H9 (cell line): ENCODE measurements around the gene NEK5. TPM values are rescaled to one million over a fixed set of nuclear protein-coding genes. Genes with fewer than 3 reads are reported as not detected.

Source experiments
- DNase-seq: peaks from one replicate; pipeline ENCODE4 v3.0.0-alpha.2; 2017
- H2AFZ ChIP-seq: one replicate; pipeline ENCODE4 v1.6.1; 2013; ENCODE audit warnings: mild to moderate bottlenecking, low read length, control low read depth, moderate library complexity
- H2AK5ac ChIP-seq: 2 replicates; pipeline ENCODE4 v1.6.1; 2013; ENCODE audit warnings: low read length, control low read depth, mixed read lengths; ENCODE audit not compliant: insufficient read length
- H2BK120ac ChIP-seq: one replicate; pipeline ENCODE4 v1.6.1; 2013; ENCODE audit warnings: low read depth, mild to moderate bottlenecking, low read length, control low read depth, inconsistent platforms; ENCODE audit not compliant: poor library complexity, severe bottlenecking
- H2BK12ac ChIP-seq: 2 replicates; pipeline ENCODE4 v1.6.1; 2013; ENCODE audit warnings: low read length, control low read depth, mixed read lengths, low read depth; ENCODE audit not compliant: insufficient read length
- H2BK15ac ChIP-seq: 2 replicates; pipeline ENCODE4 v1.6.1; 2013; ENCODE audit warnings: low read depth, low read length, control low read depth
- H2BK20ac ChIP-seq: one replicate; pipeline ENCODE4 v1.6.1; 2013; ENCODE audit warnings: low read depth, mild to moderate bottlenecking, low read length, control low read depth, inconsistent platforms; ENCODE audit not compliant: poor library complexity, severe bottlenecking
- H2BK5ac ChIP-seq: 2 replicates; pipeline ENCODE4 v1.6.1; 2013; ENCODE audit warnings: low read length, control low read depth, mixed read lengths; ENCODE audit not compliant: insufficient read length
- H3K14ac ChIP-seq: 2 replicates; pipeline ENCODE4 v1.6.1; 2013; ENCODE audit warnings: low read length, control low read depth; ENCODE audit not compliant: insufficient read depth
- H3K18ac ChIP-seq: 2 replicates; pipeline ENCODE4 v1.6.1; 2013; ENCODE audit warnings: low read depth, mild to moderate bottlenecking, mixed read lengths, low read length, control low read depth; ENCODE audit not compliant: insufficient read length
- H3K23ac ChIP-seq: 2 replicates; pipeline ENCODE4 v1.6.1; 2013; ENCODE audit warnings: low read length, control low read depth, mixed read lengths, low read depth; ENCODE audit not compliant: insufficient read length
- H3K23me2 ChIP-seq: 2 replicates; pipeline ENCODE4 v1.6.1; 2013; ENCODE audit warnings: low read depth, mild to moderate bottlenecking, mixed read lengths, low read length, control low read depth; ENCODE audit not compliant: insufficient read length, poor library complexity, severe bottlenecking
- H3K27ac ChIP-seq: 2 replicates; pipeline ENCODE4 v1.5.1; 2013; ENCODE audit warnings: low read length, control low read depth, mixed read lengths, low read depth; ENCODE audit not compliant: insufficient read length
- H3K27me3 ChIP-seq: 2 replicates; pipeline ENCODE4 v1.6.1; 2013; ENCODE audit warnings: low read length, control low read depth, inconsistent platforms; ENCODE audit not compliant: insufficient read depth
- H3K4ac ChIP-seq: 2 replicates; pipeline ENCODE4 v1.6.1; 2013; ENCODE audit warnings: low read depth, mild to moderate bottlenecking, control low read depth, inconsistent platforms, low read length, moderate library complexity
- H3K4me1 ChIP-seq: 2 replicates; pipeline ENCODE4 v1.6.1; 2013; ENCODE audit warnings: low read length, control low read depth, inconsistent platforms; ENCODE audit not compliant: insufficient read depth
- H3K4me2 ChIP-seq: 2 replicates; pipeline ENCODE4 v1.6.1; 2013; ENCODE audit warnings: low read length, control low read depth, mixed read lengths; ENCODE audit not compliant: insufficient read length, insufficient read depth
- H3K56ac ChIP-seq: 2 replicates; pipeline ENCODE4 v1.6.1; 2013; ENCODE audit warnings: low read depth, mild to moderate bottlenecking, mixed read lengths, low read length, control low read depth; ENCODE audit not compliant: insufficient read length
- H3K79me1 ChIP-seq: 2 replicates; pipeline ENCODE4 v1.6.1; 2013; ENCODE audit warnings: low read depth, mild to moderate bottlenecking, moderate library complexity, low read length, control low read depth, inconsistent platforms; ENCODE audit not compliant: insufficient read depth, poor library complexity, severe bottlenecking
- H3K79me2 ChIP-seq: 2 replicates; pipeline ENCODE4 v1.6.1; 2013; ENCODE audit warnings: low read length, control low read depth, inconsistent platforms; ENCODE audit not compliant: insufficient read depth
- H3K9ac ChIP-seq: 2 replicates; pipeline ENCODE4 v1.6.1; 2013; ENCODE audit warnings: low read length, control low read depth, mixed read lengths; ENCODE audit not compliant: insufficient read length; ENCODE audit errors: extremely low read depth
- H3K9me3 ChIP-seq: one replicate; pipeline ENCODE4 v1.6.1; 2013; ENCODE audit warnings: low read depth, low read length, inconsistent platforms; ENCODE audit not compliant: control insufficient read depth
- H3T11ph ChIP-seq: one replicate; pipeline ENCODE4 v1.6.1; 2013; ENCODE audit warnings: mild to moderate bottlenecking, low read length, control low read depth, inconsistent platforms
- H4K20me1 ChIP-seq: one replicate; pipeline ENCODE4 v1.6.1; 2013; ENCODE audit not compliant: control insufficient read depth, insufficient read length, insufficient read depth
- H4K5ac ChIP-seq: 2 replicates; pipeline ENCODE4 v1.6.1; 2013; ENCODE audit warnings: low read depth, mild to moderate bottlenecking, mixed read lengths, low read length, control low read depth; ENCODE audit not compliant: insufficient read length
- H4K8ac ChIP-seq: replicated peaks from 2 replicates; pipeline ENCODE4 v1.6.1; 2013; ENCODE audit warnings: low read length, control low read depth, mixed read lengths, low read depth; ENCODE audit not compliant: insufficient read length
- H4K91ac ChIP-seq: 2 replicates; pipeline ENCODE4 v1.6.1; 2013; ENCODE audit warnings: low read depth, mild to moderate bottlenecking, moderate library complexity, mixed read lengths, low read length, control low read depth; ENCODE audit not compliant: insufficient read length
- H3K27ac Mint-ChIP-seq, 3 experiments: 2 replicates in 2 of 3; 3 replicates in 1 of 3; pipeline ENCODE4 v1.8.0; 2020 to 2021; ENCODE audit warnings: mixed read lengths in 3 of 3, mild to moderate bottlenecking in 1 of 3, moderate library complexity in 1 of 3
- H3K27me3 Mint-ChIP-seq: 2 replicates; pipeline ENCODE4 v1.8.0; 2021; ENCODE audit warnings: low read depth, mild to moderate bottlenecking, moderate library complexity, mixed read lengths
- H3K36me3 Mint-ChIP-seq, 3 experiments: 2 replicates in 2 of 3; 3 replicates in 1 of 3; pipeline ENCODE4 v1.8.0; 2020 to 2021; ENCODE audit warnings: low read depth in 3 of 3, mixed read lengths in 3 of 3; ENCODE audit not compliant: insufficient read depth in 1 of 3
- H3K4me1 Mint-ChIP-seq, 2 experiments: 2 replicates each; pipeline ENCODE4 v1.8.0; 2020; ENCODE audit warnings: mixed read lengths in 2 of 2
- H3K4me3 Mint-ChIP-seq, 2 experiments: 2 replicates in 1 of 2; 3 replicates in 1 of 2; pipeline ENCODE4 v1.8.0; 2020 to 2021; ENCODE audit warnings: mild to moderate bottlenecking in 2 of 2, mixed read lengths in 2 of 2, moderate library complexity in 1 of 2
- H3K9me3 Mint-ChIP-seq, 2 experiments: 2 replicates in 1 of 2; 3 replicates in 1 of 2; pipeline ENCODE4 v1.8.0; 2020; ENCODE audit warnings: mild to moderate bottlenecking in 2 of 2, mixed read lengths in 2 of 2, moderate library complexity in 1 of 2
- WGBS: extraction: QIAGEN DNeasy Blood & Tissue Kit; methylation state at CpG from one replicate; pipeline ENCODE4 v1.1.7; 2013; ENCODE audit warnings: missing lambda C conversion rate, low lambda C conversion rate, mixed read lengths; ENCODE audit not compliant: insufficient read length; ENCODE audit errors: extremely low coverage; 5-methylcytosine and 5-hydroxymethylcytosine counted together
- total RNA-seq: library from RNA; stranded (reverse); gene quantifications from 2 replicates; pipeline ENCODE4 v1.2.1, GENCODE V29; 2021
- TF ChIP-seq, protein P1 (sequence below): fragments of 200-600 bp; sonication (generic); conservative IDR thresholded peaks from 3 replicates; pipeline ENCODE4 v1.8.0; 2021; ENCODE audit warnings: antibody characterized with exemption, mild to moderate bottlenecking

The NEK5 gene
- total RNA-seq, 1 experiment from 2014 or later = 0.26 TPM

DNA sequence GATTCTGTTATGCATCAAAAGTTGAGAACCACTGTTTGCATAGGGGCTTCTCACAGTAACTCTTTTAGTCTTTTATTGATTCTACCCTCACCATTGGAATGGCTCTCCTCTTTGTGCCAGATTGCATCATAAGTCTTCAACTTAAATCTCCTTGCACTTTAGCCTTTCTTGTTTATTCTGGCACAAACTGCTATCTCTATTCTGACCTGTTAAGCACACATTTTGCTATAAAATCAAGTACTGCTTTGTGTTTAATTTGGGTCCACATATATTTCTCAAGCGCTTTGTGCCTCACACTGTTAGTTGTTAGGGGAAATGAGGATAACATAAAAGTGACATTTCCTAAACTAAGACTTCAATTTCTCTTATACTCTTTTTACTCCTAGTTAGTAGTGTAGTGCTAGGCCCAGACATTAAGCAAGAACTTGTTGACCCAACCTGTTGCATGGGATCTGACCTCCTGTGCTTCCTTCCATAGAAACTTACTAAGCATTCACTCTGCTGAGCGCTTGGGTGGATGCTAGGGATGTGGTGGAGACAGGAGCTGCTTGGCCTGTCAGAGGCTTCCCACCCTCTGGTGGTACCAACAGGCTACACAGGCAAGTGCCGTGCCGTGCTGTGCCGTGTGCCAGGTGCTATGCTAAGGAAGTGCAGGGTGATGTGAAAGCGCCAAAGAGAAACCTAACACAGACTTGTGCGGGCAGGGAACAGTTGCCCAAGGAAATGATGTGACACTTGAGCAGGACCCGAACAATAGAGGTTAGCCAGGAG, 103.2 kb downstream of the NEK5 start:
- no peak overlapping the region for H2BK15ac ChIP-seq
- H3K79me1 ChIP-seq = peaks cover 2% of the 10 kb centered on the region
- H2AFZ ChIP-seq = no peak overlapping the region
- no peak overlapping the region for H3K18ac ChIP-seq
- no peak overlapping the region for H2AK5ac ChIP-seq
- H4K8ac ChIP-seq = no peak overlapping the region
- WGBS = no CpG with 5 or more reads among the region's 8 CpGs
- Mint-ChIP-seq H3K4me3 (no peak overlapping the region), H3K27ac (no peak overlapping the region), H3K9me3 (peaks cover 2 to 26% of the 10 kb centered on the region in 2 experiments; a peak in 3 of 5 replicates), H3K36me3 (peaks cover 37 to 93% (median 81%) of the 10 kb centered on the region in 3 experiments), H3K27me3 (no peaks in the 10 kb centered on the region), H3K4me1 (no peaks in the 10 kb centered on the region)
- H2BK5ac ChIP-seq = no peak overlapping the region
- no peak overlapping the region for H3K23ac ChIP-seq
- H3K4me1 ChIP-seq = no peaks in the 10 kb centered on the region
- no peak overlapping the region for H4K91ac ChIP-seq
- H3K27ac ChIP-seq = no peak overlapping the region
- H3K9me3 ChIP-seq = no peaks in the 10 kb centered on the region
- H3K4ac ChIP-seq = no peak overlapping the region
- no peak overlapping the region for H3K4me2 ChIP-seq
- H3K14ac ChIP-seq = no peak overlapping the region
- H2BK12ac ChIP-seq = no peak overlapping the region
- H3K56ac ChIP-seq = no peak overlapping the region
- H2BK20ac ChIP-seq = no peak overlapping the region
- H3T11ph ChIP-seq = no peak overlapping the region
- DNase-seq = peak; percentile 31
- no peak overlapping the region for H3K9ac ChIP-seq
- H2BK120ac ChIP-seq = no peak overlapping the region
- no peaks in the 10 kb centered on the region for H3K79me2 ChIP-seq
- TF ChIP-seq, protein P1, sequence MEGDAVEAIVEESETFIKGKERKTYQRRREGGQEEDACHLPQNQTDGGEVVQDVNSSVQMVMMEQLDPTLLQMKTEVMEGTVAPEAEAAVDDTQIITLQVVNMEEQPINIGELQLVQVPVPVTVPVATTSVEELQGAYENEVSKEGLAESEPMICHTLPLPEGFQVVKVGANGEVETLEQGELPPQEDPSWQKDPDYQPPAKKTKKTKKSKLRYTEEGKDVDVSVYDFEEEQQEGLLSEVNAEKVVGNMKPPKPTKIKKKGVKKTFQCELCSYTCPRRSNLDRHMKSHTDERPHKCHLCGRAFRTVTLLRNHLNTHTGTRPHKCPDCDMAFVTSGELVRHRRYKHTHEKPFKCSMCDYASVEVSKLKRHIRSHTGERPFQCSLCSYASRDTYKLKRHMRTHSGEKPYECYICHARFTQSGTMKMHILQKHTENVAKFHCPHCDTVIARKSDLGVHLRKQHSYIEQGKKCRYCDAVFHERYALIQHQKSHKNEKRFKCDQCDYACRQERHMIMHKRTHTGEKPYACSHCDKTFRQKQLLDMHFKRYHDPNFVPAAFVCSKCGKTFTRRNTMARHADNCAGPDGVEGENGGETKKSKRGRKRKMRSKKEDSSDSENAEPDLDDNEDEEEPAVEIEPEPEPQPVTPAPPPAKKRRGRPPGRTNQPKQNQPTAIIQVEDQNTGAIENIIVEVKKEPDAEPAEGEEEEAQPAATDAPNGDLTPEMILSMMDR = no peak
- no peak overlapping the region for H4K5ac ChIP-seq
- peaks cover 4% of the 10 kb centered on the region for H4K20me1 ChIP-seq
- no peaks in the 10 kb centered on the region for H3K27me3 ChIP-seq
- H3K23me2 ChIP-seq = no peaks in the 10 kb centered on the region
